NCI-H82 (cell line): ENCODE results near the gene TOMM22.

Experiments used
- DNase-seq: peaks from one replicate; lab custom pipeline; 2025; lab: John Stamatoyannopoulos, UW

TOMM22 gene

DNA sequence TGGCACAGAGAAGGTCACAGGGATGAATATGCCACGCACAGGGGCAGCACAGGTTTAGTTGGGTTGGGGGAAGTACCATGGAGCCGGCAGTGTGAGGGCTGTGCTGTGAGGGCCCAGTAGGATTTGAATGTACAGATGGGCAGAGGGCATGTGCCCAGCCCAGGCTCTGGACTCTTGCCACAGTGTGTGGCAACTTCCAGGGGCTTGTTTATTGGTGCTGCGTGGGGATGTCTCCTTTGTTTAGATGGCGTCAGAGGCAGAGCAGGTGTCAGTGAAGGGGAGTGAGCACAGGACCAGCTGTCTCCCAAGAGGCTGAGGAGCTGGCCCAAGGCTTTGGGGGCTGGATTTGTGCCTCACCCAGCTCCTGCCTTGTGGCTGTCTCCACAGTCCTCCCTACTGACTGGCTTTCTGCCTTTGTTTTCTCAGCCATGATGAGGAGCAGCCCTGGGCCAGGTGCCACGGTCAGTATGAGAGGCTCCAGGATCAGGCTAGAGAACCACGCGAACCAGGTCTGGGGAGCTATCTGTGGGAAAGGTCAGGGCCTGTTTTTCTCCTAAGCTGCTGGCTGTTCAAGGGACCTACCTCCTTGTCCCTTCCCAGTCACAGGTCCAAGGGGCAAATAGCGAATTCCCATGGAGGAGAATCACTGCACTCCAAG, 52.1 kb downstream of the TOMM22 start:
- DNase-seq: peak; percentile 11

DNA sequence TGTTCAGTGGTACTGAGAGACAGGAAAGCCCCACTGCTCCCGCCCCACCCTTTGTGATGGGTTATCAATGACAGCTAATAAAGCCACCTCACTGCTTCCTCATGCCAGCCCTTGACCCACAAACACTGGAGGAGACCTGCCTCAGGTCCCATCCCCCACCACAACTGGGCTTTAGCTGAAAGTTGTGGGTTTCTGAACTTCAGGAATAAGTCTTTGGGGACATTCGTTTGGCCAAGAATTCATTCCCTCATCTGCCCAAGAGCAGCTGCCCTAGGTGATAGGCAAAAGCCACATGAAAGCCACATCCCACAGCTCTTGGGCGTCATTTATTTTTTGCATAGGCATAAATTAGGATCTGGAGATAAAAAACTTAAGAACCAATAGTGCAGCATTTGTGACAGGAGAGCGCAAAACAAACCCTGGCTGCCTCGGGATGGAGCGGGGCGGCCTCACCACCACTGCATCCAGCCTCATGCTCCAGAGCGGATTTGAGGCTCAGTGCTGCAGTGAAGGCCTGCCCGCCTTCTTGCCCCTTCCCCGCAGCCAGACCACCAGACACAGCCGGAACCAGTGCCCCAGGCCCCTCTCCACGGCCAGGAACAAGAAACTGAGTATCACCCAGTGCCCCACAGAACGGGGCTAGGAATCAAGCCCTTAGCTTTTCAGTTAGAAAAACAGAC, 52.8 kb downstream of the TOMM22 start:
- DNase-seq: no peak
